ENCODE data around the gene PRKCZ.

Gene PRKCZ

DNA sequence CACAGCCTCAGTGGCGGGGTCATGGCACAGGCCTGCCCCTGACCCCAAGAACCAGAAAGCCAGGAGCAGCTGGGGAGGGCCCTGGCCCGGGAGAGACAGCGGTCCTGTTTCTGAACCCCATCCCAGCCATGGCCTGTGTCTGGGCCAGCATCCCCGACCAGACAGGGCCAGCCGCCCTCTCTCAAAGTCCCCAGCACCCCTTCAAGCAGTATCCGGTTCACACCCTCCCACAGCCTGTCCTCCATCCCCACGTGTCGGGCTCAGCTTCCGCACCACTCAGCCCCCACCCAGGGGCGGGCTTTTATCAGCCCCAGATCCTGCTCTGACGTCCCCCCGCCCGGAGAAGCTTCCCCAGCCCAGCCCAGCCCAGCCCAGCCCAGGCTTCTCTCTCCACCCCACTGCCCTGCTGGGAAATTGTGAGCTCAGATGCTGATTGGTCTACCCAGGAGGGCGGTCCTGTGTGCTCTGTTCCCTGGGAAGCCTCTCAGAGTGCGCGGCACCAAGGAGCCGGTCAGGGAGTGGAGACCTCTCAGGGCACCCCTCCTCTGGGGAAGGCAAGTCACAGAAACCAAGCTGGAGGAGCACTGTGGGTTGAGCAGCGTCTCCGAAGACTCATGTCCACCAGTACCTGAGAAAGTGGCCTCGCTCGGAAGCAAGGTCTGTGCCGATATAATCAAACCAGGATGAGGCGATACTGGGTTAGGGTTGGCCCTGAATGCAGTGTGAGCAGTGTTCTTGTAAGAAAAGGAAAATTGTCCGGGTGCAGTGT is 149.0 kb downstream of the PRKCZ start:
- Histone ChIP-seq H3K27me3 (ENCODE audit: control insufficient read depth in 1 of 2, insufficient read depth in 2 of 2, low read length in 2 of 2) (no peaks in the 10 kb centered on the region), H3K9ac (ENCODE audit: low read length in 2 of 2) (peak overlapping the region; percentile 52 to 85), H3K36me3 (ENCODE audit: control insufficient read depth in 2 of 2, insufficient read depth in 2 of 2, low read length in 2 of 2) (no peaks in the 10 kb centered on the region), H3K27ac (ENCODE audit: low read length) (peak overlapping the region; percentile 83), H3K4me1 (ENCODE audit: control insufficient read depth, insufficient read depth, low read length) (peaks cover 56% of the 10 kb centered on the region), H3K4me3 (ENCODE audit: low read length in 2 of 2) (peak overlapping the region; percentile 70 to 83), H3K9me3 (ENCODE audit: control insufficient read depth in 2 of 2, low read length in 2 of 2) (no peaks in the 10 kb centered on the region)

DNA sequence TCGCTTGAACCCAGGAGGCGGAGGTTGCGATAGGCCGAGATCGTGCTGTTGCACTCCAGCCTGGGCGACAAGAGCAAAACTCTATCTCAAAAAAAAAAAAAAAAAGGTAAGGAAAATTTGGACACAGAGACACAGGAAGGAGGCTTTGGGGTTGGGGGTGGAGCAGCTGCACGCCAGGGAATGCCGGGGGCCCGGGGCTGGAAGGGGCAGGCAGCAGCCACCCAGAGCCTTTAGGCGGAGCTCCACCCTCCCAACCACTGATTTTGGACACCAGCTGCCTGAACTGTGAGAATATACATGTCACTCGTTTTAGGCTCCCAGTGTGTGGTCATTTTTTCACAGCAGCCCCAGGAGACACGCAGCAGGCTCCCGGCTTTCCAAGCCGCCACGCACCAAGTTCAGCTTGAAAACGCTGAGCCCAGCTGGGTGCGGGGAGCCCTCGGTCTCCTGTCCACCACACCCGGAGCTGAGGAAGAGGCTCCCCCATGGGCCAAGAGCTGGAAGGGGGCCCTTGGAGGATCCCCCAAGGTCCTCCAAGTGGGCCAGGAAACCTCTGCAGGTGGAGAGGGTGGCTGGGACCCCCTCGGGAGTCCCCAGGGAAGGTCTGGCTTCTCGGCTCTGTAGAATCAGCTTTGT is 150.2 kb downstream of the PRKCZ start:
- peak overlapping the region in 1 of 2 donors; percentile 29 for H3K4me3 ChIP-seq (ENCODE audit: low read length in 2 of 2)
- no peak overlapping the region for H3K27ac ChIP-seq (ENCODE audit: low read length)
- no peaks in the 10 kb centered on the region for H3K9me3 ChIP-seq (ENCODE audit: control insufficient read depth in 2 of 2, low read length in 2 of 2)
- no peaks in the 10 kb centered on the region for H3K36me3 ChIP-seq (ENCODE audit: control insufficient read depth in 2 of 2, insufficient read depth in 2 of 2, low read length in 2 of 2)
- no peaks in the 10 kb centered on the region for H3K27me3 ChIP-seq (ENCODE audit: control insufficient read depth in 1 of 2, insufficient read depth in 2 of 2, low read length in 2 of 2)
- no peak overlapping the region for H3K9ac ChIP-seq (ENCODE audit: low read length in 2 of 2)
- H3K4me1 ChIP-seq (ENCODE audit: control insufficient read depth, insufficient read depth, low read length), result peaks cover 58% of the 10 kb centered on the region

DNA sequence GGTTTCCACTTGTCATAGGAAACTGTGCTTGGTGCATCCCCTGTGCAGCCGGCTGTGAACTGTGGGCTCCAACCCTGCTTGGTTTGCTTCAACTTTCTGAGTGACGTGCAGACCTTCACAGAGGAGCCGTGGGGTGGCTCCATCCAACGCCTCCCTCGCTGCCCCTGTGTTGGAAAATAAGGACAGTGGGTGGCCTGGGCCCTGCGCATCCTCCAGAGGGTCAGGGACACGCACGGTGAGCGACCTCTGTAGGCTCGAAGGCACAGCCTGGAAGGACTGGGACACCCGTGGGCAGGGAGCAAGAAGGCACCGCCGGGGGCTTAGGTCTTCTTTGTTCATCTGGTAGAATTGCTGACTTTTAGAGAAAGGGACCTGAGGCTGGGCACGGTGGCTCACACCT is 150.9 kb downstream of the PRKCZ start:
- Histone ChIP-seq H3K36me3 (ENCODE audit: control insufficient read depth in 2 of 2, insufficient read depth in 2 of 2, low read length in 2 of 2) (no peaks in the 10 kb centered on the region), H3K4me3 (ENCODE audit: low read length in 2 of 2) (peak overlapping the region in 1 of 2 donors; percentile 29), H3K9ac (ENCODE audit: low read length in 2 of 2) (no peak overlapping the region), H3K27me3 (ENCODE audit: control insufficient read depth in 1 of 2, insufficient read depth in 2 of 2, low read length in 2 of 2) (no peaks in the 10 kb centered on the region), H3K27ac (ENCODE audit: low read length) (no peak overlapping the region), H3K4me1 (ENCODE audit: control insufficient read depth, insufficient read depth, low read length) (peaks cover 58% of the 10 kb centered on the region), H3K9me3 (ENCODE audit: control insufficient read depth in 2 of 2, low read length in 2 of 2) (no peaks in the 10 kb centered on the region)

DNA sequence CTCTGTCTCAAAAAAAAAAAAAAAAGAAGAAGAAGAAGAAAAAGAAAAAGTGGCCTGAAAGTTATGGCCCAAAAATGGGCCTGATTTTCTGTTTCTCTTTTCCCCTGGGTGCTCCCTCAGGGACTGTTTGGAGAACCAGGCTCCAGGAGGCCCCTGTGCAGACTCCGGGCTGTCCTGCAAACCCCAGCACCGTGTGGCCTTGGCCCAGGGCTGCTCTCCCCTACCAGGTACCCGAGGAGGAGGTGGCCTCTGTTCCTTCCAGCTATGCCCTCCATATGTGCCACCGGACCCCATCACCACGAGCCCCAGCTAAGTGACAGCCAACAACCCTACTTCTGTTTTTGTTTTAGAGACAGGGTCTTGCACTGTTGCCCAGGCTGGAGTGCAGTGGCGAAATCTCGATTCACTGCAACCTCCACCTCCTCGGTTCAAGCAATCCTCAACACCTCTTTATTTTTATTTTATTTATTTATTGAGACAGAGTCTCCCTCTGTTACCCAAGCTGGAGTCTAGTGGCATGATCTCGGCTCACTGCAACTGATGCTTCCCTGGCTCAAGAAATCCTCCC is 151.9 kb downstream of the PRKCZ start:
- Histone ChIP-seq H3K27me3 (ENCODE audit: control insufficient read depth in 1 of 2, insufficient read depth in 2 of 2, low read length in 2 of 2) (no peaks in the 10 kb centered on the region), H3K9ac (ENCODE audit: low read length in 2 of 2) (no peak overlapping the region), H3K4me3 (ENCODE audit: low read length in 2 of 2) (no peak overlapping the region), H3K4me1 (ENCODE audit: control insufficient read depth, insufficient read depth, low read length) (peaks cover 64% of the 10 kb centered on the region), H3K36me3 (ENCODE audit: control insufficient read depth in 2 of 2, insufficient read depth in 2 of 2, low read length in 2 of 2) (no peaks in the 10 kb centered on the region), H3K27ac (ENCODE audit: low read length) (no peak overlapping the region), H3K9me3 (ENCODE audit: control insufficient read depth in 2 of 2, low read length in 2 of 2) (no peaks in the 10 kb centered on the region)

DNA sequence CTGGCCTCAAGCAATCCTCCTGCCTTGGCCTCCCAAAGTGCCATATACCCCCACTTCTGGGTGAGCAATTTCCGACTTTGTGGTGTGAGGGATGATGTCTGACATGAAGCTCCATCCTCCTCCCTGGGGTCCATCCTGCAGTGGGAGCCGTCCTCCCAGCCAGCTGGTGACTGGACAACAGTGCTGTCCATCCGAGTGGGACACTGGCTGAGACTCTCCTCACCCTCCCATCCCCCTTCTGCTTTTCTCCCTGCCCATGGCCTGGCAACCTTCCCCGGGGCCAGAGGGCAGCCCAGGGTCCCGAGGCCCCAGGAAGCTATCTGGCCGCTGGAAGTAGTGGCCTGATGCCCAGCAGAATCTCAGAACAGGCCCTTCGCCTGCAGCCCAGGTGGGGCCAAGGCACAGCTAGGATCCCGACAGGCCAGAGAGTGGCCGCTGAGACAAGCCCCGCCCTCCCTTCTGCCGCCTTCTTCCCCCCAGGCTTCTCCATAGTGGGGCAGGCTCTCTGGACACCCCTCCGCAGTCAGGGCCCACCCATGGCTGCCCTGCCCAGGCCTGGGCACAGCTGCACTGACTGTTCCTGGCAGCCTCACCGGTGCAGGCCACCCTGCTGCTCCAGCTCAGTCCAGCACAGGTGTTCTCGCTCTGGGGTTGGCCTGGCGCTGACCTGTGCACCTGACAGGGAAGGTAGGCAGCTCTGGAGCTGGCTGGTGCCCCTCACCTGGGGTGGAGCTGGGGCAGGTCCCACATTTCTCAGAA is 152.8 kb downstream of the PRKCZ start:
- Histone ChIP-seq H3K36me3 (ENCODE audit: control insufficient read depth in 2 of 2, insufficient read depth in 2 of 2, low read length in 2 of 2) (no peaks in the 10 kb centered on the region), H3K27me3 (ENCODE audit: control insufficient read depth in 1 of 2, insufficient read depth in 2 of 2, low read length in 2 of 2) (no peaks in the 10 kb centered on the region), H3K9me3 (ENCODE audit: control insufficient read depth in 2 of 2, low read length in 2 of 2) (no peaks in the 10 kb centered on the region), H3K9ac (ENCODE audit: low read length in 2 of 2) (no peak overlapping the region), H3K27ac (ENCODE audit: low read length) (no peak overlapping the region), H3K4me1 (ENCODE audit: control insufficient read depth, insufficient read depth, low read length) (peaks cover 70% of the 10 kb centered on the region), H3K4me3 (ENCODE audit: low read length in 2 of 2) (no peak overlapping the region)

DNA sequence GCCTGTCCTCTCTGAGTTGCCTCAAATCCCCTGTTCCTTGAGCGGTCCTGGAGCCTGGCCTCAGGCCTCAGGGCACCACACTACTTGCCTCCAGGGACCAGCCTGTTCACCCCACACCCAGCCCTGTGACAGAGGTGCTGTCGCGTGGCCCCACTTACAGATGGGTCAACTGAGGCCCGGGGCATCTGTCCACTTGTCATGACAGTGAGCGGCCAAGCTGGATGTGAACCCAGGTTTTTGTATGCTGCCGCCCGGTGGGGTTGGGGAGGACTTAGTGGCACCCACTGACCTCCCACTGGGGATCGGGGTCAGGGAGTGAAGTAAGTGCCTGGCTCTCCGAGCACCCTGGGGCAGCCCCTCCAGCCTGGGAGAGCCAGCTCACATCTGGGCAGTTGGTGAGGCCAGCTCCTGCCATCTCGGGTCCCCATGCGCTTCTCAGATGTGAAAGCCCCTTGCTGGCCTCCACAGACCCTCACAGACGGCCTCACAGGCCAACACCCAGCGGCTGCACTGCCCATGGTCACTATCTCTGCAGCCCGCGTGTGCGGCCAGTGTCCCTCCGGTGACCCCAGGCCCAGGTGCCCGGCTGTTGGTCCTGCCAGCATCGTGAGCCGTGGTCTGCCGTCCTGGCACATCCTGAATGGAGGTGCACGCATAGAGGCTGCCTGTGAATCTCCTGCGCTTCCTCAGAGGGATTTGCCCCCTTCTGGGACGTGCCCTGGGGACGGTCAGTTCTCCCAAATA is 153.6 kb downstream of the PRKCZ start:
- Histone ChIP-seq H3K27me3 (ENCODE audit: control insufficient read depth in 1 of 2, insufficient read depth in 2 of 2, low read length in 2 of 2) (no peaks in the 10 kb centered on the region), H3K9me3 (ENCODE audit: control insufficient read depth in 2 of 2, low read length in 2 of 2) (no peaks in the 10 kb centered on the region), H3K27ac (ENCODE audit: low read length) (peak overlapping the region; percentile 71), H3K9ac (ENCODE audit: low read length in 2 of 2) (peak overlapping the region; percentile 62 to 64), H3K4me3 (ENCODE audit: low read length in 2 of 2) (peak overlapping the region; percentile 73 to 74), H3K4me1 (ENCODE audit: control insufficient read depth, insufficient read depth, low read length) (peaks cover 71% of the 10 kb centered on the region), H3K36me3 (ENCODE audit: control insufficient read depth in 2 of 2, insufficient read depth in 2 of 2, low read length in 2 of 2) (no peaks in the 10 kb centered on the region)

DNA sequence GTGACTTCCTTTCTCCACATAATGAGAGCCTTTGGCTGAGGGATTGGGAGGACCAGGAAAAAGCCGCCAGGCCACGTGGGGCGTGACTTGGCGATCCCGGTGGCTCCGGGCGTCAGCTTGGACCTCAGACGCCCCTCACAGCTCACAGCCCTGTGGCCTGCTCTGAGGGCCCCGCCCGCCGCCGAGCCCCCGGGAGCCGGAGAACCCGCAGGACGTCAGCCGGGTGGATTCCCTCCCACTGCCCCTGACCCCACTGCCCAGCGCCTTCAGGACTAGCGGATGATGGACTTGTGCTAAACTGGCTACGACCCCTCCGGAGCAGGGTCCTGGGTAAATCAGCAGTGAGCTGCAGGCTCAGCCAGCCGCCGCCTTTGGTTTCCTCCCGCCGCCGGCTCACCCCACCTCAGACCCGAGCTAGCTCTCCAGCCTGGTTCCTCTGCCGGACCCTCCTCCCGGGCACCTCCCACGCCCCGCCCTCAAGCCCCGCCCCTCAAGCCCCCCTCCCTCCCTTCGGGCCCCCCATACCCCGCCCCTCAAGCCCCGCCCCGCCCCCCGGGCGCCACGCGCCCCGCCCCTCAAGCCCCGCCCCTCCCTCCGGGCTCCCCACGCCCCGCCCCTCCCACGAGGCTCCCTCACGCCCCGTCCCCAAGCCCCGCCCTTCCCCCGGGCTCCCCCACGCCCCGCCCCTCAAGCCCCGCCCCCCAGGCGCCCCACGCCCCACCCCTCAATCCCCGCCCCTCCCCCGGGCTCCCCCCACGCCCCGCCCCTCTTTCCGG is 154.4 kb downstream of the PRKCZ start:
- no peaks in the 10 kb centered on the region for H3K27me3 ChIP-seq (ENCODE audit: control insufficient read depth in 1 of 2, insufficient read depth in 2 of 2, low read length in 2 of 2)
- H3K9ac ChIP-seq (ENCODE audit: low read length in 2 of 2), result peak overlapping the region; percentile 62 to 64
- H3K27ac ChIP-seq (ENCODE audit: low read length), result peak overlapping the region; percentile 71
- peak overlapping the region; percentile 73 to 74 for H3K4me3 ChIP-seq (ENCODE audit: low read length in 2 of 2)
- H3K9me3 ChIP-seq (ENCODE audit: control insufficient read depth in 2 of 2, low read length in 2 of 2), result no peaks in the 10 kb centered on the region
- H3K4me1 ChIP-seq (ENCODE audit: control insufficient read depth, insufficient read depth, low read length), result peaks cover 71% of the 10 kb centered on the region
- H3K36me3 ChIP-seq (ENCODE audit: control insufficient read depth in 2 of 2, insufficient read depth in 2 of 2, low read length in 2 of 2), result no peaks in the 10 kb centered on the region

DNA sequence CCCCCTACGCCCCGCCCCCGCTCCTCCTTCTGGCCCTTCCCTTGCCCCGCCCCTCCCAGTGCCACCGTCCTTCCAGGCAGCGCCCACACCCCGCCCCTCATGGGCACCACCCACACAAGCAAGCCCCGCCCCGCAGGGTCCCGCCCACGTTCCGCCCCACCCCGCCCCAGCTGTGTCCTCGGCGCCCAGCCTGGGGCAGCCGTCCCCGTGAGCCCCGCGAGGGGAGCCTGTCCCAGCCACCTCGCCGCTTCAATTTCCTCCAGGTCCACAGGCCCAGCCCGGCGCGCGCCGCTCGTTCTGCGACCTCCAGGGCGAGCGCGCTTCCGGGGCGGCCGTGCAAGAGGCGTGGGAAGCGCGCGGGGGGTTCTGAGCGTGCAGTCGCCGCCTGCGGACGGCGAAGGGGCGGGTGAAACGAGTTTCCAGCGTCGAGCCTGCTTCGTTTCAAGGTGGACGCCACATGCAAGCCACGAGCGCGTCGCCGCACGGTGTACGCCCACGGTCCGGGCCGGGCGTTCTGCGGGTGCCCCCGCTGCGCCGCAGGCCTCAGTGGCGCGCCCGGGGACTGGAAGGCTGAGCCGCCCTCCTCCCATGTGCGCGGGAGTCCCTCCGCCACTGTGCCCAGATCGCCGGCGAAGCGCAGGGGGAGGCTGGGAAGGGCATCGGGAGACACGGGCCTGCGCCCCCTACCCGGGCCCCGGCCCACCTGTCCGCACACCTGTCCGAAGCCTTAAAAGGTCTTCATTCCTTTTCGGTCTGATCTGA is 155.2 kb downstream of the PRKCZ start:
- Histone ChIP-seq H3K27ac (ENCODE audit: low read length) (peak overlapping the region; percentile 66), H3K36me3 (ENCODE audit: control insufficient read depth in 2 of 2, insufficient read depth in 2 of 2, low read length in 2 of 2) (no peaks in the 10 kb centered on the region), H3K27me3 (ENCODE audit: control insufficient read depth in 1 of 2, insufficient read depth in 2 of 2, low read length in 2 of 2) (no peaks in the 10 kb centered on the region), H3K4me1 (ENCODE audit: control insufficient read depth, insufficient read depth, low read length) (peaks cover 71% of the 10 kb centered on the region), H3K9ac (ENCODE audit: low read length in 2 of 2) (peak overlapping the region in 1 of 2 donors; percentile 37), H3K9me3 (ENCODE audit: control insufficient read depth in 2 of 2, low read length in 2 of 2) (no peaks in the 10 kb centered on the region), H3K4me3 (ENCODE audit: low read length in 2 of 2) (peak overlapping the region; percentile 40 to 69)

DNA sequence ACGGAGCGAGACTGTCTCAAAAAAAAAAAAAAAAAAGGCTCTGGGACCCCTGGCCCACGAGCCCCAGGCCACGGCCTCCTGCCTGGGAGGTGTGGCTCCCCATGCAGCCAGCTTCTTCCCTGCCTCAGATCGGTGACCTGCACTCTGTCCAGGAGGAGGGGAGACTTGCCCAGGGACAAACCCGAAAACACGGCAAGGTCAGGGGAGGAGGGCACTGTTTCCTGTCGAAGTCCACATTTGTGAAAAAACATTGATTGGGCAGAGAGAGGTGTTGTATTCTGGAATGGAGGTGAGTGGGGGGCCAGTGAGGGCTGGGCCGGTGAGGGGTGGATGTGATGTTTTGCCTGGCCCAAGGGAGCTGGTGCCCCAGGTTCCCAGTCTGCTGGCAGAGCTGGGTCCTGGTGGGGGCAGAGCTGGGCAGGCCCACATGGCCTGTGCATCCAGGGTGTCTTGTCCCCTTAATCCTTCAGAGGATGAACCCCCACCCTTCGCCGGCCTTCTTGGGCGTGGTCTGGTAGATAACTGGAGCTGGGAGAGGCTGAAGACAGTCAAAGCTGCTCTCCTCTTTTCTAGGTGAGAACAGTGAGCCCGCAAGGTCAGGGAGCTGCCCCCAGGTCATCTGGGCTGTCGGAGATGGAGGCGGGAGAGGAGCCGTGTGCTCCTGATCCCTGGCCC is 156.7 kb downstream of the PRKCZ start:
- Histone ChIP-seq H3K4me1 (ENCODE audit: control insufficient read depth, insufficient read depth, low read length) (peaks cover 68% of the 10 kb centered on the region), H3K4me3 (ENCODE audit: low read length in 2 of 2) (peak overlapping the region in 1 of 2 donors; percentile 60), H3K36me3 (ENCODE audit: control insufficient read depth in 2 of 2, insufficient read depth in 2 of 2, low read length in 2 of 2) (no peaks in the 10 kb centered on the region), H3K27me3 (ENCODE audit: control insufficient read depth in 1 of 2, insufficient read depth in 2 of 2, low read length in 2 of 2) (no peaks in the 10 kb centered on the region), H3K27ac (ENCODE audit: low read length) (peak overlapping the region; percentile 87), H3K9me3 (ENCODE audit: control insufficient read depth in 2 of 2, low read length in 2 of 2) (no peaks in the 10 kb centered on the region), H3K9ac (ENCODE audit: low read length in 2 of 2) (peak overlapping the region; percentile 15 to 47)
